Mesenchymal stem cell (in vitro differentiated cells and primary cell): ENCODE measurements around the gene IQCH.

Source experiments
- DNase-seq: peaks from one replicate; pipeline ENCODE4 v3.0.0-alpha.2; 2013
- H2AFZ ChIP-seq: one replicate; pipeline ENCODE4 v1.6.1; 2013; ENCODE audit warnings: low read depth, mild to moderate bottlenecking, control low read depth, inconsistent platforms, low read length, moderate library complexity
- H2AK5ac ChIP-seq: 2 replicates; pipeline ENCODE4 v1.6.1; 2013; ENCODE audit warnings: low read length, moderate library complexity, mild to moderate bottlenecking, inconsistent platforms; ENCODE audit not compliant: severe bottlenecking
- H2BK120ac ChIP-seq: one replicate; pipeline ENCODE4 v1.6.1; 2013; ENCODE audit warnings: low read depth, mild to moderate bottlenecking, inconsistent platforms, low read length, moderate library complexity
- H2BK12ac ChIP-seq, 2 experiments: one replicate each; pipeline ENCODE4 v1.6.1; 2013; ENCODE audit warnings: inconsistent platforms in 2 of 2, low read length in 2 of 2, mild to moderate bottlenecking in 2 of 2, moderate library complexity in 2 of 2, control low read depth in 1 of 2
- H2BK15ac ChIP-seq: one replicate; pipeline ENCODE4 v1.6.1; 2013; ENCODE audit warnings: mild to moderate bottlenecking, low read depth, inconsistent platforms; ENCODE audit not compliant: poor library complexity, severe bottlenecking
- H2BK5ac ChIP-seq: 2 replicates; pipeline ENCODE4 v1.6.1; 2013; ENCODE audit warnings: low read depth, mild to moderate bottlenecking, low read length, control low read depth, inconsistent platforms; ENCODE audit not compliant: poor library complexity, severe bottlenecking
- H3K14ac ChIP-seq, 2 experiments: one replicate each; pipeline ENCODE4 v1.6.1; 2013; ENCODE audit warnings: inconsistent platforms in 2 of 2, low read length in 2 of 2, control low read depth in 1 of 2, mild to moderate bottlenecking in 1 of 2, moderate library complexity in 1 of 2
- H3K18ac ChIP-seq, 2 experiments: one replicate each; pipeline ENCODE4 v1.6.1; 2013; ENCODE audit warnings: inconsistent platforms in 2 of 2, low read length in 2 of 2, control low read depth in 1 of 2, low read depth in 1 of 2, mild to moderate bottlenecking in 1 of 2
- H3K23ac ChIP-seq, 2 experiments: one replicate each; pipeline ENCODE4 v1.6.1; 2013; ENCODE audit warnings: inconsistent platforms in 2 of 2, low read length in 2 of 2, mild to moderate bottlenecking in 2 of 2, moderate library complexity in 2 of 2, control low read depth in 1 of 2
- H3K27ac ChIP-seq: 2 replicates; pipeline ENCODE4 v1.5.1; 2013; ENCODE audit warnings: mild to moderate bottlenecking, moderate library complexity, low read length, control low read depth, inconsistent platforms; ENCODE audit not compliant: poor library complexity, severe bottlenecking
- H3K27me3 ChIP-seq, 2 experiments: 2 replicates each; pipeline versions ENCODE4 v1.6.1 to v1.7.0; 2013; ENCODE audit warnings: low read length in 2 of 2, mild to moderate bottlenecking in 2 of 2, moderate library complexity in 2 of 2, control low read depth in 1 of 2, inconsistent platforms in 1 of 2; ENCODE audit not compliant: control insufficient read depth in 1 of 2, insufficient read depth in 1 of 2
- H3K36me3 ChIP-seq, 2 experiments: 2 replicates each; pipeline versions ENCODE4 v1.6.1 to v1.7.0; 2013; ENCODE audit warnings: low read length in 2 of 2, control low read depth in 1 of 2, inconsistent platforms in 1 of 2, low read depth in 1 of 2, mild to moderate bottlenecking in 1 of 2; ENCODE audit not compliant: insufficient read depth in 2 of 2, control insufficient read depth in 1 of 2
- H3K4ac ChIP-seq, 2 experiments: one replicate each; pipeline ENCODE4 v1.6.1; 2013; ENCODE audit warnings: inconsistent platforms in 2 of 2, low read length in 2 of 2, mild to moderate bottlenecking in 2 of 2, moderate library complexity in 2 of 2, control low read depth in 1 of 2, low read depth in 1 of 2
- H3K4me1 ChIP-seq: 2 replicates; pipeline ENCODE4 v1.6.1; 2013; ENCODE audit warnings: low read depth, low read length, control low read depth; ENCODE audit not compliant: control insufficient read depth, insufficient read depth
- H3K4me2 ChIP-seq: 2 replicates; pipeline ENCODE4 v1.6.1; 2013; ENCODE audit warnings: low read length, mild to moderate bottlenecking, inconsistent platforms; ENCODE audit not compliant: poor library complexity, severe bottlenecking
- H3K4me3 ChIP-seq, 2 experiments: 2 replicates each; pipeline versions ENCODE4 v1.5.1 to v1.7.0; 2013; ENCODE audit warnings: low read length in 2 of 2, mild to moderate bottlenecking in 2 of 2, control low read depth in 1 of 2, low read depth in 1 of 2; ENCODE audit not compliant: insufficient read depth in 1 of 2
- H3K79me1 ChIP-seq: replicated peaks from 2 replicates; pipeline ENCODE4 v1.6.1; 2013; ENCODE audit warnings: mild to moderate bottlenecking, control low read depth, low read length, inconsistent platforms; ENCODE audit not compliant: poor library complexity, severe bottlenecking
- H3K9ac ChIP-seq: 2 replicates; pipeline ENCODE4 v1.7.0; 2013; ENCODE audit warnings: mild to moderate bottlenecking, low read length, moderate library complexity
- H3K9me3 ChIP-seq: 2 replicates; pipeline ENCODE4 v1.7.0; 2013; ENCODE audit warnings: mild to moderate bottlenecking, low read length; ENCODE audit not compliant: control insufficient read depth
- H4K8ac ChIP-seq: one replicate; pipeline ENCODE4 v1.6.1; 2013; ENCODE audit warnings: inconsistent platforms, mild to moderate bottlenecking, low read length, moderate library complexity
- H4K91ac ChIP-seq: one replicate; pipeline ENCODE4 v1.6.1; 2013; ENCODE audit warnings: mild to moderate bottlenecking, low read length, inconsistent platforms
- WGBS: methylation state at CpG from one replicate; pipeline ENCODE4 v1.1.7; 2013; ENCODE audit warnings: mixed read lengths; 5-methylcytosine and 5-hydroxymethylcytosine counted together

IQCH gene

DNA sequence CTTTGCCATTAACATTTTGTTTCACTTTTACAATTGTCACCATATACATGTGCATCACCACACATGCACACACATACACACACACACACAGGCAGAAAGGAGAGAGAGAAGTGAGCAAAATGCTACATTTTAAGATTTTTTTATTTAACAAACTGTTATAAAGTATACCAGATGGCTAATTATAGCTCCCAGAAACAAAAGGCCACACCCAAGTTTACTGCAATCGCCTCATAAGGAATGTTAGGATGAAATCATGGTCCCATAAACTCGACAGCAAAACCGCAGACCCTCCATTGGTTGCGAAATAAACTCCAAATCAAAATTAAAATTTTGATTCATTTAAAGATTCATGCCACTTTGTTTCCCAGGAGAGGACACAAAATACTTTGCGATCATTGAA lies 250.2 kb downstream of the IQCH start:
- H3K9me3 ChIP-seq: no peaks in the 10 kb centered on the region
- no peaks in the 10 kb centered on the region for H3K36me3 ChIP-seq
- H2AFZ ChIP-seq: no peak overlapping the region
- H2BK15ac ChIP-seq: no peak overlapping the region
- H2BK120ac ChIP-seq: no peak overlapping the region
- peak overlapping the region in 1 of 2 experiments; percentile 14 for H3K4me3 ChIP-seq
- no peak overlapping the region for H2BK5ac ChIP-seq
- peaks cover 5% of the 10 kb centered on the region for H3K4me1 ChIP-seq
- no peak overlapping the region for H4K91ac ChIP-seq
- H3K79me1 ChIP-seq: no peaks in the 10 kb centered on the region
- DNase-seq: no peak
- H3K14ac ChIP-seq: no peak overlapping the region
- WGBS: 95% methylated on average over 5 of the region's 5 CpGs
- no peak overlapping the region for H4K8ac ChIP-seq
- H3K9ac ChIP-seq: peak overlapping the region; percentile 63
- H3K18ac ChIP-seq: no peak overlapping the region
- H3K23ac ChIP-seq: no peak overlapping the region
- H3K27ac ChIP-seq: no peak overlapping the region
- H3K4ac ChIP-seq: no peak overlapping the region
- H2BK12ac ChIP-seq: no peak overlapping the region
- no peaks in the 10 kb centered on the region for H3K27me3 ChIP-seq
- no peak overlapping the region for H3K4me2 ChIP-seq
- no peak overlapping the region for H2AK5ac ChIP-seq

DNA sequence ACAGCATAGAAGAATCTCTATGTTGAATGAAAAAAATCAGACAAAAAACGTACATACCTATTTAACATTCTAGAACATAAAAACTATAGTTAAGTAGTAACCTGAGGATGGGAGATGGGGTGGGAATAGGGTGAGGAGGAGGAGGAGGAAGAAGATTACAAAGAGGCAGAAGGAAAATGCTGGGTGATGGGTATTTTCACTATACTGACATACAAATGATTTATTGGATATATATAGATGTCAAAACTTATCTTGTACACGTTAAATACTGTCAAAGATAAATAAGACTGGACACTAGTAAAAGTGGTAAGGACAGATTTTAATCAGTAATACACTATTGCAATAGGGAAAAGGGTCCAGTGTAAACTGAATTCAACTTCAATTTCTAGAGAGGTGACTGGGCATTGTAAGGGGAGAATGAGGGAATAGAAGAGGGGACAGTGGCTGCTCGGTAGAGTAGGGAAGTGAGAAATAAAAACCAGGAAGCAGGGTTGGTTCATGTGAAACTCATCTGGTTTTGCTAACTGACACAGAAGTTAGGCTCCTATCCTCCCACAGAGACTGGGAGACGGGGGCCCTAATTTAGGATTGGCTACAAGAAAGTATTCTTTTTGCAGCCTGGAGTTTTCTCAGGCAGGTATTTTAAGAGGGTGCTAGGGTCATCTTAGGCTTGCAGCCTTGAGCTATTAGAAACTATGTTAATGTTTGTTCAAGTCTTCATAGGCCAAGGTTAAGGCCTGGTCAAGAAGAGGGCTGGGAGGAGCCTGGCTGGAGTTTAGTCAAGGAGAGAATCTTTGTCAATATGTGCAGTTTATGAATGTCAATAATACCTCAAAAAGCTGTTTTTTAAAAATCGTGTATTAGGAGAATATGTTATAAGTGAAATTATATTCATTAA lies 251.3 kb downstream of the IQCH start:
- 93% methylated on average over 2 of the region's 5 CpGs for WGBS
- Histone ChIP-seq H3K9ac (peak overlapping the region; percentile 63), H2AK5ac (no peak overlapping the region), H4K91ac (no peak overlapping the region), H3K4me2 (no peak overlapping the region), H2BK15ac (no peak overlapping the region), H3K14ac (no peak overlapping the region), H3K4ac (no peak overlapping the region), H2BK5ac (no peak overlapping the region), H3K9me3 (no peaks in the 10 kb centered on the region), H3K79me1 (no peaks in the 10 kb centered on the region), H2BK120ac (no peak overlapping the region), H3K4me1 (peaks cover 5% of the 10 kb centered on the region), H2AFZ (no peak overlapping the region), H2BK12ac (no peak overlapping the region), H3K27ac (no peak overlapping the region), H3K4me3 (peak overlapping the region in 1 of 2 experiments; percentile 14), H4K8ac (no peak overlapping the region), H3K36me3 (no peaks in the 10 kb centered on the region), H3K23ac (no peak overlapping the region), H3K27me3 (no peaks in the 10 kb centered on the region), H3K18ac (no peak overlapping the region)
- no peak for DNase-seq

DNA sequence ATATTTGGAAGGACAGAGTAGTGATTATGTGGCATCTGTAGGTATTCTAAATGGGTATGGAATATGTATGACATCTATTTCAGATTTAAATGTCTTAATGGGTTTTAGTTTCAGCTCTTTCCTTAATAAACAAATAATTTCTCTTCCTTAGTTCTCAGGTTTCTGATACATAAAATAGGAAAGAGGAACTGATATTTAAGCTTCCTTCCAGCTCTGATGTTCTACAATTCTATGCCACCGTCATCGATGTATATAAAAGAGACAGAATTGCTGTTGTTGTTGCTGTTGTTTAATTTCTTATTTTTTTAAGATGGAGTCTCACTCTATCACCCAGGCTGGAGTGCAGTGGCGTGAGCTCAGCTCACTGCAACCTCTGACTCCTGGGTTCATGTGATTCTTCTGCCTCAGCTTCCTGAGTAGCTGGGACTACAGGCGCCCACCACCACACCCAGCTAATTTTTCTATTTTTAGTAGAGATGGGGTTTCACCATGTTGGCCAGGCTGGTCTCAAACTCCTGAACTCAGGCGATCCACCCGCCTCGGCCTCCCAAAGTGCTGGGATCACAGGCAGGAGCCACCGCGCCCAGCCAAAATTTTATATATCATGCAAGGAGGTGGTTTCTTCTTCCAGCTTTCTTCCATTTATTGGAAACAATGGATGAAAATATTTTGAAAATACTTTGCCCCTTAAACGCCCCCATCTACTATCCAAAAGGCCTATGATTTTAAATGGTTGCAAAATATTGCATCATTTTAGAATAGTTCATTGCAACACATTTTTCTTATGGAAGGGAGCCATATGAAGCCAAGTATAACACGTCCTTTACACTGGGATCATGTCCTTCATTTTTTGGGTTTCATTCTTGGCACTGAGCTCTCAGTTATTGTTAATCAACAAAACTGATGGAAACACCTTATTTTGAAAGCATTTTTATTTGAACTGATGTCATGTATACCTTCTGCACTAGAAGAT lies 252.5 kb downstream of the IQCH start:
- H2BK15ac ChIP-seq: no peak overlapping the region
- no peaks in the 10 kb centered on the region for H3K27me3 ChIP-seq
- no peak overlapping the region for H4K8ac ChIP-seq
- WGBS: 100% methylated on average over 4 of the region's 11 CpGs
- H3K4me1 ChIP-seq: peaks cover 6% of the 10 kb centered on the region
- H3K14ac ChIP-seq: no peak overlapping the region
- no peak for DNase-seq
- no peak overlapping the region for H3K4me2 ChIP-seq
- no peak overlapping the region for H3K18ac ChIP-seq
- peaks cover 0 to under 1% of the 10 kb centered on the region in 2 experiments for H3K36me3 ChIP-seq
- no peak overlapping the region for H2AK5ac ChIP-seq
- H2AFZ ChIP-seq: no peak overlapping the region
- H3K9me3 ChIP-seq: no peaks in the 10 kb centered on the region
- H3K4me3 ChIP-seq: no peak overlapping the region
- no peak overlapping the region for H2BK5ac ChIP-seq
- H3K79me1 ChIP-seq: no peaks in the 10 kb centered on the region
- no peak overlapping the region for H3K27ac ChIP-seq
- H3K4ac ChIP-seq: no peak overlapping the region
- no peak overlapping the region for H4K91ac ChIP-seq
- no peak overlapping the region for H2BK12ac ChIP-seq
- H3K9ac ChIP-seq: no peak overlapping the region
- no peak overlapping the region for H3K23ac ChIP-seq
- no peak overlapping the region for H2BK120ac ChIP-seq

DNA sequence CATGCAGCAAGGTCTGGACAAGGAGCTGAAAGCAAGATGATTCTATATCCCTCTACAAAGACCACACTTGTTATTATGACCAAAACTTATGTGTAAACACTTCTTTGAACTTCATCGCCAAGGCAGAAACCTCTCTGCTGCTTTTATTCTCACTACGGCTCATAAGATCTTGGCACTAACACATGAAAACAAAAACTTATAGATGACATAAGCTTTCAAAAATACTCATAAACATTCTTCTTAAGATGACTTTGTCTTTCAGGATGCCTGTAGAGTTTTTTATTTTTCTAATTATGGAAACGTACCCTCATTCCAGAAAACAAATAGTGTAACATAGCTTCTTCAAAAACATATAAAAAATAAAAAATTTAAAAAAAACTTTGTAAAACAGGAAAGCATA lies 253.8 kb downstream of the IQCH start:
- Histone ChIP-seq H3K23ac (no peak overlapping the region), H3K4me3 (no peak overlapping the region), H3K14ac (no peak overlapping the region), H3K79me1 (no peaks in the 10 kb centered on the region), H2AFZ (no peak overlapping the region), H3K4me2 (no peak overlapping the region), H3K36me3 (peaks cover 0 to 12% of the 10 kb centered on the region in 2 experiments), H3K4ac (no peak overlapping the region), H3K27me3 (no peaks in the 10 kb centered on the region), H3K9ac (no peak overlapping the region), H3K9me3 (no peaks in the 10 kb centered on the region), H4K8ac (no peak overlapping the region), H3K27ac (no peak overlapping the region), H2BK12ac (no peak overlapping the region), H2BK15ac (no peak overlapping the region), H4K91ac (no peak overlapping the region), H3K18ac (no peak overlapping the region), H3K4me1 (peaks cover 9% of the 10 kb centered on the region), H2BK120ac (no peak overlapping the region), H2BK5ac (no peak overlapping the region), H2AK5ac (no peak overlapping the region)
- no peak for DNase-seq
- 84% methylated on average over 2 of the region's 3 CpGs for WGBS
